ENCODE data around the gene ALDH16A1.

DNA sequence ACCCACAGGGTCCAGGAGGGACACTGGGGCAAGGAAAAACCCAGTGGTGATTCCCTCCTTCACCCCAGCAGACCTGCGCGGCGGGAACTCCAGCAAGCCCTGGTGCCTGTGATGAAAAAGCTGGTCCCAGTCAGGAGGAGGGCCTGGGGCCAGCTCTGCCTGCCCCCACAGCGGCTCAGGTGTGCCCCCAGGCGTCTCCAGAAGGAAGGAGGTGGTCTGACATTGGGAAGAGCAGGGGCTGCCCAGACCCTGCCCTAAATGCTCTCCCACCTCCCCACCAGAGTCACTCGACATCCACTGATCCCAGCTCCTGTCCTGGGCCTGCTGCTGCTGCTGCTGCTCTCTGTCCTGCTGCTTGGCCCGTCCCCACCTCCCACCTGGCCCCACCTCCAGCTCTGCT is 35.9 kb upstream of the ALDH16A1 start:
- TF ChIP-seq, protein P1, sequence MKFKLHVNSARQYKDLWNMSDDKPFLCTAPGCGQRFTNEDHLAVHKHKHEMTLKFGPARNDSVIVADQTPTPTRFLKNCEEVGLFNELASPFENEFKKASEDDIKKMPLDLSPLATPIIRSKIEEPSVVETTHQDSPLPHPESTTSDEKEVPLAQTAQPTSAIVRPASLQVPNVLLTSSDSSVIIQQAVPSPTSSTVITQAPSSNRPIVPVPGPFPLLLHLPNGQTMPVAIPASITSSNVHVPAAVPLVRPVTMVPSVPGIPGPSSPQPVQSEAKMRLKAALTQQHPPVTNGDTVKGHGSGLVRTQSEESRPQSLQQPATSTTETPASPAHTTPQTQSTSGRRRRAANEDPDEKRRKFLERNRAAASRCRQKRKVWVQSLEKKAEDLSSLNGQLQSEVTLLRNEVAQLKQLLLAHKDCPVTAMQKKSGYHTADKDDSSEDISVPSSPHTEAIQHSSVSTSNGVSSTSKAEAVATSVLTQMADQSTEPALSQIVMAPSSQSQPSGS (IDR thresholded peaks at IDR 0.05; ENCODE audit: low read length) = no peak
- TF ChIP-seq, protein P2, sequence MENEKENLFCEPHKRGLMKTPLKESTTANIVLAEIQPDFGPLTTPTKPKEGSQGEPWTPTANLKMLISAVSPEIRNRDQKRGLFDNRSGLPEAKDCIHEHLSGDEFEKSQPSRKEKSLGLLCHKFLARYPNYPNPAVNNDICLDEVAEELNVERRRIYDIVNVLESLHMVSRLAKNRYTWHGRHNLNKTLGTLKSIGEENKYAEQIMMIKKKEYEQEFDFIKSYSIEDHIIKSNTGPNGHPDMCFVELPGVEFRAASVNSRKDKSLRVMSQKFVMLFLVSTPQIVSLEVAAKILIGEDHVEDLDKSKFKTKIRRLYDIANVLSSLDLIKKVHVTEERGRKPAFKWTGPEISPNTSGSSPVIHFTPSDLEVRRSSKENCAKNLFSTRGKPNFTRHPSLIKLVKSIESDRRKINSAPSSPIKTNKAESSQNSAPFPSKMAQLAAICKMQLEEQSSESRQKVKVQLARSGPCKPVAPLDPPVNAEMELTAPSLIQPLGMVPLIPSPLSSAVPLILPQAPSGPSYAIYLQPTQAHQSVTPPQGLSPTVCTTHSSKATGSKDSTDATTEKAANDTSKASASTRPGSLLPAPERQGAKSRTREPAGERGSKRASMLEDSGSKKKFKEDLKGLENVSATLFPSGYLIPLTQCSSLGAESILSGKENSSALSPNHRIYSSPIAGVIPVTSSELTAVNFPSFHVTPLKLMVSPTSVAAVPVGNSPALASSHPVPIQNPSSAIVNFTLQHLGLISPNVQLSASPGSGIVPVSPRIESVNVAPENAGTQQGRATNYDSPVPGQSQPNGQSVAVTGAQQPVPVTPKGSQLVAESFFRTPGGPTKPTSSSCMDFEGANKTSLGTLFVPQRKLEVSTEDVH (IDR thresholded peaks at IDR 0.05; ENCODE audit: low read depth, partially characterized antibody) = no peak
- no peak for TF ChIP-seq GABPA (IDR thresholded peaks at IDR 0.05; ENCODE audit: low read depth)
- TF ChIP-seq, protein P3, sequence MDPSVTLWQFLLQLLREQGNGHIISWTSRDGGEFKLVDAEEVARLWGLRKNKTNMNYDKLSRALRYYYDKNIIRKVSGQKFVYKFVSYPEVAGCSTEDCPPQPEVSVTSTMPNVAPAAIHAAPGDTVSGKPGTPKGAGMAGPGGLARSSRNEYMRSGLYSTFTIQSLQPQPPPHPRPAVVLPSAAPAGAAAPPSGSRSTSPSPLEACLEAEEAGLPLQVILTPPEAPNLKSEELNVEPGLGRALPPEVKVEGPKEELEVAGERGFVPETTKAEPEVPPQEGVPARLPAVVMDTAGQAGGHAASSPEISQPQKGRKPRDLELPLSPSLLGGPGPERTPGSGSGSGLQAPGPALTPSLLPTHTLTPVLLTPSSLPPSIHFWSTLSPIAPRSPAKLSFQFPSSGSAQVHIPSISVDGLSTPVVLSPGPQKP (IDR thresholded peaks at IDR 0.05; ENCODE audit: low read depth, low read length) = no peak

Measured in GM12878 (cell line).